ENCODE results near the gene OR2W1. TPM values are rescaled to one million over a fixed set of nuclear protein-coding genes. Genes with fewer than 3 reads are reported as not detected.

OR2W1 gene
- total RNA-seq, 1 experiment from 2014 or later = not detected

DNA sequence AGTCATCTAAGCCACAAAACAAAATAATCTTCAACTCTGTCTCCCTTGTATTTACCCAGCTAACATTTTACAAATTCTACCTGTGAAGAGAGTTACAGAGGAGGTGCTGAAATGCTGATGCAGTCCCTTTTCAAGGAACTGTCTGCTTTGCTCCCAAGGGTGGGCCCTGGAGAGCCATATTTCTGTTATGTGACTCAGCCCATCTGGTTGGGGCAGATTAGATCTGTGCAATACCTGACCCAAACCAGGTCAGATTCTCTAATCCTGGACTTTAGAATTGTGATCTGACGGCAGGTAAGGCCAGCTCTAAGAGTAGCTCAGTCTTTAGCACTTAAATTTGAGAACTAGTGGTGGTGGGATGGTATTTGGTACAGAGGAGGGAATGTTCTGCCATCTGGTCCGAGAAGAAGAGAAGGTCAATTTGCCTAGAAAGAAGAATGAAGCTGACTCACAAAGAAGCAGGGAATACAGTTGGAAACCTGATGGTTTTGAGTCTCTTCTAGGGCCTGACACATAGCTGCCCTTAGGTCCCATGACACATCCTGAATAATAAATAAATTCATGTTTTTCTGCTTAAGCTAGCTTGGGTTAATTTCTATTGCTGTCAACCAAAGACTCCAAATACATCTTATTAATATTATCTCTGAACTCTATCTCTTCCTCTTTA lies 48.0 kb downstream of the OR2W1 start:
- Histone ChIP-seq H3K23ac (ENCODE audit: insufficient read length, low read depth, low read length) (no peak overlapping the region), H3K79me2 (ENCODE audit: insufficient read depth, low read length) (no peaks in the 10 kb centered on the region), H4K91ac (ENCODE audit: insufficient read length, low read depth, low read length) (no peak overlapping the region), H2BK12ac (ENCODE audit: insufficient read length, low read depth, low read length) (no peak overlapping the region), H3K79me1 (ENCODE audit: insufficient read depth, low read depth, low read length, poor library complexity, severe bottlenecking) (no peaks in the 10 kb centered on the region), H4K20me1 (ENCODE audit: control insufficient read depth, insufficient read depth, insufficient read length) (no peaks in the 10 kb centered on the region), H3K4me2 (ENCODE audit: insufficient read depth, insufficient read length, low read length) (no peak overlapping the region), H3K14ac (ENCODE audit: insufficient read depth, low read length) (no peak overlapping the region), H4K5ac (ENCODE audit: insufficient read length, low read depth, low read length) (no peak overlapping the region), H3K27me3 (ENCODE audit: insufficient read depth, low read length) (no peaks in the 10 kb centered on the region), H2AK5ac (ENCODE audit: insufficient read length, low read length) (no peak overlapping the region), H3T11ph (ENCODE audit: low read length) (no peak overlapping the region), H2BK20ac (ENCODE audit: low read depth, low read length, poor library complexity, severe bottlenecking) (no peak overlapping the region), H2BK120ac (ENCODE audit: low read depth, low read length, poor library complexity, severe bottlenecking) (no peak overlapping the region), H3K4me1 (ENCODE audit: insufficient read depth, low read length) (no peaks in the 10 kb centered on the region), H3K9ac (ENCODE audit: extremely low read depth, insufficient read length, low read length) (no peak overlapping the region), H4K8ac (replicated peaks; ENCODE audit: insufficient read length, low read depth, low read length) (no peak overlapping the region), H2BK5ac (ENCODE audit: insufficient read length, low read length) (no peak overlapping the region), H2BK15ac (ENCODE audit: low read depth, low read length) (no peak overlapping the region), H3K4ac (ENCODE audit: low read depth, low read length) (no peak overlapping the region), H3K18ac (ENCODE audit: insufficient read length, low read depth, low read length) (no peak overlapping the region), H3K27ac (ENCODE audit: insufficient read length, low read depth, low read length) (no peak overlapping the region), H2AFZ (ENCODE audit: low read length) (no peak overlapping the region), H3K56ac (ENCODE audit: insufficient read length, low read depth, low read length) (no peak overlapping the region), H3K23me2 (ENCODE audit: insufficient read length, low read depth, low read length, poor library complexity, severe bottlenecking) (no peaks in the 10 kb centered on the region), H3K9me3 (ENCODE audit: control insufficient read depth, low read depth, low read length) (no peaks in the 10 kb centered on the region)
- WGBS (ENCODE audit: extremely low coverage, insufficient read length, low lambda C conversion rate) = no CpG with 5 or more reads among the region's 2 CpGs
- TF ChIP-seq CTCF (conservative IDR thresholded peaks at IDR 0.05) = no peak
- no peak overlapping the region for H3K27ac Mint-ChIP-seq
- no peak for DNase-seq
- H3K27me3 Mint-ChIP-seq (ENCODE audit: low read depth) = peaks cover 2% of the 10 kb centered on the region
- no peak overlapping the region for H3K4me3 Mint-ChIP-seq
- peaks cover 0 to 3% (median 3%) of the 10 kb centered on the region in 3 experiments; a peak in 3 of 7 replicates for H3K36me3 Mint-ChIP-seq (ENCODE audit: insufficient read depth in 1 of 3, low read depth in 3 of 3)
- H3K9me3 Mint-ChIP-seq = peaks cover 0 to 6% of the 10 kb centered on the region in 2 experiments; a peak in 4 of 5 replicates
- H3K4me1 Mint-ChIP-seq = no peaks in the 10 kb centered on the region
